Head of caudate nucleus (tissue), 42 donors: Measurements from ENCODE around the gene NEMP1.
"Not testable (repeated sequence)": the region's sequence is repeated elsewhere in the genome, so short reads cannot be mapped to it uniquely, and the experiment has no call there.

Experiments
- DNase-seq, 42 donors: peaks; one replicate each; pipeline versions ENCODE4 v3.0.0 to v3.0.0-alpha.2; 2020 to 2021; ENCODE audit warnings: mixed read lengths in 7 of 42
- intact Hi-C: fragments of 100-400 bp; cut with DNase I; formaldehyde crosslinking; loops from one replicate; pipeline ENCODE4 v1.15.0; 2022

The NEMP1 gene, protein sequence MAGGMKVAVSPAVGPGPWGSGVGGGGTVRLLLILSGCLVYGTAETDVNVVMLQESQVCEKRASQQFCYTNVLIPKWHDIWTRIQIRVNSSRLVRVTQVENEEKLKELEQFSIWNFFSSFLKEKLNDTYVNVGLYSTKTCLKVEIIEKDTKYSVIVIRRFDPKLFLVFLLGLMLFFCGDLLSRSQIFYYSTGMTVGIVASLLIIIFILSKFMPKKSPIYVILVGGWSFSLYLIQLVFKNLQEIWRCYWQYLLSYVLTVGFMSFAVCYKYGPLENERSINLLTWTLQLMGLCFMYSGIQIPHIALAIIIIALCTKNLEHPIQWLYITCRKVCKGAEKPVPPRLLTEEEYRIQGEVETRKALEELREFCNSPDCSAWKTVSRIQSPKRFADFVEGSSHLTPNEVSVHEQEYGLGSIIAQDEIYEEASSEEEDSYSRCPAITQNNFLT

DNA sequence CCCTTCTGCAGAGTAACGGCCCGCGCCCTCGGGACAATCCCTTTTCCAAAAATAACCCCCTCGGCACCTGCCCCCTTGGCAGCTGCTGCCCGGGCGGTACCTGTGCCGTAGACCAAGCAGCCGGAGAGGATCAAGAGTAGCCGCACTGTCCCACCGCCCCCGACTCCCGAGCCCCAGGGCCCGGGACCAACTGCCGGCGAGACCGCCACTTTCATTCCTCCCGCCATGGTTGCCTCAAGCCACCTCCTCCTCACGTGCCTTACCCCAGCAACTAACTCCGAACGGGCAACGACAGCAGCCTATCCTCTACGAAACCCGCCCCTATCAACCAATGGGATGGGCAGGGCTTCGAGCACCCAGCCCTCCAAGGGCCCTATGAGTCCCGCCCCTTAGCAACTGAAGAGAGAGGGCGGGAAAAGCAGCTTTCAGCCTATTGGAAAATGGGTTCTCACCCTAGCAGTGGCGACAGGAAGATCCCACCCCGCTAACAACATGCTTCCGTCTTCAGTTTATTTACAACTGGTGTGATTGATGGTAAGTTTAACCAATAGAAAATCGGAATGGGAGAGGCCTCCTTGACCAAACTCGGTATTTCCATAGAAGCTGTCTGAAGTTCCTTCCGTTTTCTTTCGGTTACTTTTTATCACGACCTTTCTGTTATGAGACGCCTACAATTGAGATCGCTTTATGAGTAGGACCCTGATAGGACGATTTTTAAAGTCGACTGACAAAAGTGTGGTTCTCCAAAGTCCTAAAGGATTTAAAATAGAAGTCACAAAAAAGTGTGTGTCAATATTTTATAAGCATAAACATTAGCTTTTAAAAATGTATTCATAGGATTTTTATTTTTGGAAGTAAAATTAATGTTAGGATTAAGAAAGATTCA, at the start of gene NEMP1:
Gene NEMP1, minus strand, starts transcription at position 273 of the 886 bp plus-strand sequence. Its CDS starts 46 bp downstream, at position 227.
- intact Hi-C loops: no loop called here
- peak; percentile 93 to 100 (median 99) for DNase-seq

DNA sequence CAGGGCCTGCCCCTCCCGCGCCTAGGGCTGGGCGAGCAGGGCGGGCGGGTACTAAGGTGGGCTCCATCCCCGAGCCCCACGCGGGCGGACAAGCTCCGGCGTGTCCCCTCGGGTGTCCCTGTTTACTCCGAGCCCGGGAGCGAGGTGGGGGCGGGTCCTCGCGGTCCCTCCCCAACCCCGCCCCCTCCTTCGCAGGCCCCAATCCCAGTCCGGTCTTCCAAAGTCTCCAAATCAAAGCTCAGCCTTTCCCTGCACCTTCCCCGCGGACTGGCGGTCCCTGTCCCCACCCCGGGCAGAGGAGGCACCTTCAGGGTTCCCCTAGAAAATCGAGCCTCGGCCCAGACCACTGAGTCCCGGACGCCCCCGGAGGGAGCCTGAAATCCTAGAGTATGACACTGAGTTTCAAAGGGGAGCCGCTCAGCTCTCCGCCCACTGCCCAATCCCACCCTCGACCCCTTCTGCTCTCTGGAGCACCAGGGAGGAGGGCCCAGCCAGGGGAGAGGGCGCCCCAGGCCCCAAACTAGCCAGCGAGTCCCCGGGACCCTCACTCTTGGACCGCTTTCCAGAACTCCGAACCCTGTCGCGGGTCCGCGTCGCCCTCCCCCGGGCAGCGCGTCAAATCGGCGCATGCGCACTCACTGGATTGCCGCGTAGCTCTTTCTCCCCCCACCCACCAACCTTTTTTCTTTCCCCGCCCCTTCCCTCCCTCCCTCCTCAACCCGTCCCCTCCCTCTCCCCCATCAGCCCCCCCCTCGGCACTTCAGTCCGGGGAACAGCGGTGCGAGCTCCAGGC, 49.3 kb upstream of the NEMP1 start, which contains the start of gene LRP1:
Gene LRP1, plus strand, starts transcription at position 758 of the 793 bp plus-strand sequence. CDS start 482 bp downstream, outside the sequence.
- peak; percentile 55 to 94 (median 85) for DNase-seq
- intact Hi-C loops: loop anchor here (5.0 kb wide), 1 partner anchor 54 kb away; no protein-coding TSS in a partner anchor

DNA sequence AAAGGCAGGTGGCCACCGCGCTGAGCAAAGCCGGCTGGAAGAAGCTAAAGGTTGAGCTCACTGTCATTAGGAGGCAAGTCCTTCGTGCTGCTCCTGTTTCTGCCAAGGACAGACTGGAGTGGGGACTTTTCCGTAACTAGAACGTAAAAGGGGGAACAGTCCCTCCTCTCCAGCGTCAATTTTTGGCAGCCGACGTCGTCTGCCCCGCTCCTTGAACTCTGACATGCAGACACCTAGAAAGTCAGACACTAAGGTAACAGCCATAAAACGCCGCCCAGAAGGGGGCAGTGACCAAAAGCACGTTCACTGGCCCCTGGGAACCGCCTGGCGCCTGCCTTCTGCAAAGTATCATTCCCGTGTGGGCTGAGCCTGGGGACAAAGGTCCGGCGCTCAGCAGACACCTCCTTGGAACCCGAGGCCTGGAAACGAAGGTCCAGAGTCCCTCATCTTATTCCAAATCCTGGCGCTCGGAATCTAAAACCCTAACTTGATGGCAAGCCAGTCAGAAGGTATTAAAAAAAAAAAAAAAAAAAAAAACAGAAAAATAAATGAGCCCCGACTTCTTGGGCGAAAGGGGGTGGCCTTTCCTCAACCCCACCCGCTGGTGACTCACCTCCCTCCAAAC, 48.6 kb upstream of the NEMP1 start:
- DNase-seq: peak in 40 of 42 donors; percentile 28 to 85 (median 58)
- intact Hi-C loops: loop anchor here (5.0 kb wide), 1 partner anchor 55 kb away; no protein-coding TSS in a partner anchor

DNA sequence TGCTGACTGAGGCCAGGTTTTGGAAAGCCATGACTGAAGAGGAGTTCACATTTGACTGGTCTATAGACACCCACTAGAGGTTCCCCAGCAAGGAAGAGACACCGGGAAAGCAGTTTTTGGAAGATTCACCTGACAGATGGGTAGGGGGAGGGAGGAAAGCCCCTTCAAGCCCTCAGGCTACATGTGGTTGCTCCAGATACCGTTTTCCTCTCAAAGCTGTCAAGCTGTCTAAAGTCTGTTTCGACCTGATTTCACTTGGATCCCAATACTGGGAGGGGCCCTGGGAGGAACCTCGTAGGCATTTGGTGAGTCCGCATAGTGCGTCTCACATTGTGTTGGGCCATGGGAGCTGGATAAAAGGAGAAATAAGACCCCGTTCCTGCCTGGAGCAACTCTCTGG, 48.0 kb upstream of the NEMP1 start:
- DNase-seq: no peak
- intact Hi-C loops: loop anchor here (5.0 kb wide), 1 partner anchor 56 kb away; no protein-coding TSS in a partner anchor

DNA sequence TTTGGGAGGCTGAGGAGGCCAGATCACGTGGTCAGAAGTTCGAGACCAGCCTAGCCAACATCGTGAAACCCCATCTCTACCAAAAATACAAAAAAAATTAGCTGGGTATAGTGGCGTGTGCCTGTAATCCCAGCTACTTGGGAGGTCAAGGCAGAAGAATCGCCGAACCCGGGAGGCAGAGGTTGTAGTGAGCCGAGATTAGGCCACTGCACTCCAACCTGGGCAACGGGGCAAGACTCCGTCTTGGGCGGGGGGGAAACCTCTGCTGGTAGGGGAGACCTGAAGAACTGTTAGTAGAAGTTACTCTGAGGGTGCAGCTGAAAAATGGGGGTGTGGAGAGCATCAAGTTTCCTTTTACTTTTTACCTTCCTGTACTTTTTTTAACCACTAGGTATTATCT, 47.5 kb upstream of the NEMP1 start:
- intact Hi-C loops: loop anchor here (5.0 kb wide), 1 partner anchor 56 kb away; no protein-coding TSS in a partner anchor

DNA sequence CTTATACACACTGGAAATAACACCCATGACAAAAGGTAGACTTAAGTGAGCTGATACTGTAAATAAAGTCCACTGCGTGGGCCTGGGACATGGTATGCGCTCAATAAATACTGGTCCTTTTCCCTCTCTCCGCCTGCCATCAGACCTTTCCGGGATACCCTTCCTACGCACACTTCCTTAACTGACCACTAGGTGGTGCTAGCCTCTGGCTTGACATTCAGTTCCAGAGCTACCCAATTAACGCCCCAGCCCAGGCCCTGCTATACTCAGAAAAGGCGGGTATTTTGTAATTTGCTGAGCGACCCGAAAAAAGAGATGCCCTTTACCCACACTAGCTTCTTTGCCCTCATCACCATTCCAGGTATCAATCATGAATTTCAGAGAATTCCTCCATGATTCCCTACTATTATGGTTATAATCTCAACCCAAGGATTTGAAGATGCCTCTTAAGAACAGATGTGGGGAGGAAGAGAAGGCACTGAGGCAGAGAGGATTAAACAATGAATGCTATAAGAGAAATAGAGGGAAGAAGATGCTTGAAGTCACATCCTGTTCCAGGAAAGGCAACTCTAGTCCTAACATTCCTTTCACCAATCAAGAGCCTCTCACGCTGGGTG, 45.8 kb upstream of the NEMP1 start:
- peak in 41 of 42 donors; percentile 46 to 96 (median 84) for DNase-seq

More for the DNA sequence above, 47.5 kb upstream of the NEMP1 start:
- DNase-seq: no peak

DNA sequence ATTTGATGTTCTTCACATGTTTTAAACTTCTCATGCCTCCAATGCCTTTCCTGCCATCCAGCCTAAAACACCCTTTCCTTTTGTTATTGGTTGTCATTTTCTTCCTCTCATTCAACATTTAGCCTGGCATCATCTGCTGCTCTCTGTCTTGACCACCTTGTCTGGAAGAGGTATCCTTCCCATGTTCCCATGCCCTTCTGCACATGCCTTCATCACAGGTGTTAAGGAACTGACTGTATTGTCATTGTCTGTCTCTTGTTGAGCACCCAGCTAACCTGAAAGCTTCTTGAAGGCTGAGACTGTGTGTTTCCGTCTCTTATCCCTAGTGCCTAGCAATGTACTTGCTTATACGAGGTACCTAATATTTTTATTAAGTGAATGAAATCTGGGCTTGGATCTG, 45.2 kb upstream of the NEMP1 start:
- no peak for DNase-seq
- intact Hi-C loops: no loop called here

More for the DNA sequence above, 45.8 kb upstream of the NEMP1 start:
- intact Hi-C loops: no loop called here

DNA sequence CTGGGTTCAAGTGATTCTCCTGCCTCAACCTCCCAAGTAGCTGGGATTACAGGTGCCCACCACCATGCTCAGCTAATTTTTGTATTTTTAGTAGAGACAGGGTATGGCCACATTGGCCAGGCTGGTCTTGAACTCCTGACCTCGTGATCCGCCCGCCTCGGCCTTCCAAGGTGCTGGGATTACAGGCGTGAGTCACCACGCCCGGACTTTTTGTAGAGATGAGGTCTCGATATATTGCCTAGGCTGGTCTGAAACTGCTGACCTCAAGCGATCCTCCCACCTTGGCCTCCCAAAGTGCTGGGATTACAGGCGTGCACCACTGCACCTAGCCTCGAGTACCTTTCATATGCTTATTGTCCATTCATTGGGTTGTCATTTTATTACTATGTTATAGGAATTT, 42.1 kb upstream of the NEMP1 start:
- intact Hi-C loops: not testable (repeated sequence)

DNA sequence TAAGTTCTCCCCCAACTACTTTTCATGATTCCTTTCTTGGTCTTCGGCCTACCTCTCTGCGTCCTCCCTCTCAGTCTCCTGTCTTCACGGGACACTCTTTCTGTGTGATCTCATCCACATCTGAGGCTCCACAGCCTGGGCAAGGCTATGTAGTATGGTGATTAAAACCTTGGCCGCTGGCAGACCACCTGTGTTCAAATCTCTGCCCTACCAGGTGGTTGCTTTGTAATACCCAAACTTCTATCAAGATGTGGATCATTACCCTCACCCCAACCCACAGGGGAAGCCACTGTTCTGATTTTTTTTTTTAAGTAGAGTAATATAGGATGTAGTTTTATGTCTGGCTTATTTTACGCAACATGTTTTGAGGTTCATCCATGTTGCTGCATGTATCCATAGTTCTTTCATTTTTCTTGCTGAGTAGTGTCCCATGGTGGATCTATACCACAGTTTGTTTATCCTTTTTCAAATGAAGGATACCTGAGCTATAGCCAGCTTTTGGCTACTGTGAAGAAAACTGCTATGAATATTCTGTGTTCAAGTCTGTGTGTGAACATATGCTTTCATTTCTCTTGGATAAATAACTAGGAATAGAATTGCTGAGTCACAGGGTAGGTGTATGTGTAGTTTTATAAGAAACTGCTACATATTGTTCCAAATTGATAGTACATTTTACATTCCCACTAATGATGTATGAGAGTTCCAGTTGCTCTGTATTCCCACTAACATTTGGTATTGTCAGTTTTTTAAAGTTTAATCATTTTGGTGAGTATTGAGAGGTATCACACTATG, 40.9 kb upstream of the NEMP1 start:
- DNase-seq: no peak
- intact Hi-C loops: no loop called here

More for the DNA sequence above, 42.1 kb upstream of the NEMP1 start:
- not testable (repeated sequence) for DNase-seq

DNA sequence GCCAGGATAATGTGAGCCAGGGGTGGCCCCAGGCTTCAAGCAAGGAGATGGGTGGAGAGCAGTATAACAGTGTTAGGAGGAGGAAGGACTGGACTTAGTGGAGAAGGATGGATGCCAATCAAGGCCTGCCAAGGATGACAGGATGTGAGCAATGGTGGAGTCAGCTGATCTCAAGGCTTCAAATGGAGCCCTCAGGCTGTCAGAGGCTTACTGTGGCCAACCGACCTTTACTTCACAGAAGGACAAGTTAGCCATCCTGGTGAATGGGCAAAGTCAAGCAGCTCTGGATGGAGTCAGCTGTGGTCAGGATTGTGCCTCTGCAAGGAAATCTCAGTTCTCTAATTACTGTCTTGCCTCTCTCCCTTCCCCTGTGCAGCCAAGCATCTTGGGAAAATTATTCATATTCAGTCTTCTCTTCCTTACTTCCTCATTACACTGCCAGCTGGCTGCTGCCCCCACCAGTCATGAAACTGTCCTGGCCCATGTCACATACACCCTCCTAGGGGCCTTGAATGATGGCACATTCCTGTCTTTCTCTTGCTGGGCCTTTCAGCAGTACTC, 40.2 kb upstream of the NEMP1 start:
- DNase-seq: no peak
- intact Hi-C loops: no loop called here

DNA sequence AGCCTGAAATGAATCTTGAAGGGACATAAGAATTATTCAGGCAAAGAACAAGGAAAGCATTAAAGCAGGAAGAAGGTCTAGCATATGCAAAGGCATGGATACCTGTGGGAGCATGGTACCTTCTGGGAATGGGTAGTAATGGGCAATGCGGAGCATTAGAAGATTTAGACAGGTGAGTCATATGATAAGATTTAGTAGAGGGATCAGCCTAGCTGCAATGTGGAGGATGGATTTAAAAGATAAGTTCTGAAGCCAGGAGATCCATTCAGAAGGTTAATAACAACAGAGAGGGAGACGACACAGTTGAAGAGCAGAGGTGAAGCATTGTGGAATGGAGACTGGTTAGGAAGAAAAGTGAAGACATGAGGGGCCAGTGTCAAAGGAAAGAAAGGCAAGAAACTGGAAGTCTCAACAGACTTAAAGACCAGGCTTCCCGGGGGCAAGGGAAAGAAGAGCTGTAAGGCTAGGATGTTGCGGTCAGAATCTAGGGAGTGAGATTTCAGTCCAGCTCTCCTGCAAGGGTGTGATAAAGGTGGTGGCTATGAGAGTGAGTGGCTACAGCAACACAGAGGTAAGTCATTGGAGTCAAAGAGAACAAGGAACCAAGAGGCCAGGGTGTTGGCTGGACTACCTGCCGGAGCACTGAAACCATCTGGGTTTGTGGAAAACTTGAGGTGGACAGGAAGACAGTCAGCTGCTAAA, 38.1 kb upstream of the NEMP1 start:
- no peak for DNase-seq
- intact Hi-C loops: no loop called here

DNA sequence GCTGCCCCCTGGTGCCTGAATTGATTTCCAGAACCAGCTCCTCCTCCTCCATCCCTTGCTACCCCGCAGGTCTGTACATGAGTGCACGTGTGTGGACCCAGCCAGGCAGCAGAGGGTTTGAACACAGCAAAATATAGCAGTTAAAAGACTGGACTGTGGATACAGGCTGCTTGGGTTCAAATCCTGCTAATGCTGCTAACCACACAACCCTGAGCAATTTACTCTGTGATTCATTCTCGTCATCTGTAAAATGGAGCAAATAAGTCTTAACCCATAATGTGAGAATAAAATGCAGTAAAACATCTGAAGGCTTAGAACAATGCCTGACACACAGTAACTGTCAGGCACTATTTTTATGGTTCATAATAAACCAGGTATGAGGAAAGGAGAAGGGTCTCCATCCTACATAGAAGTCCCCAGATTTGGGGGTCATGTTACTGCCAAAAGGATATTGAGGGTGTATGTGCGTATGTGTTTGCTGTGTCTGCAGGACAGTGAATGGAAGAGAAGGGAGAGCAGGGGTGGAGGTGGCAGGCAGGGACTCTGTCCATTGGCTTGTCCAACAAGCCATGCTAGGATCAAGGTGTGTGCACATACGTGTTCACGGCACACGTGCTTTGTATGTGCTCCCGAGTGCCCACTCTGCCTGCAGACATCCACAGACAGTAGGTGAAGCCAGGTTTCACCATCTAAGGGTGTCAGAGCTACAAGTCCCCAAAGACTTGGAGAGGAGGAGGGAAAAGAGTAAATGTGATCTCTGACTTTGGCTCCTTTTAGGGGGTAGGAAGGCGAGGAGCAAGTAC, 34.1 kb upstream of the NEMP1 start:
- DNase-seq: peak in 25 of 42 donors; percentile 76 to 93 (median 86)
- intact Hi-C loops: loop anchor here (2.0 kb wide), 1 partner anchor 44 kb away; no protein-coding TSS in a partner anchor

DNA sequence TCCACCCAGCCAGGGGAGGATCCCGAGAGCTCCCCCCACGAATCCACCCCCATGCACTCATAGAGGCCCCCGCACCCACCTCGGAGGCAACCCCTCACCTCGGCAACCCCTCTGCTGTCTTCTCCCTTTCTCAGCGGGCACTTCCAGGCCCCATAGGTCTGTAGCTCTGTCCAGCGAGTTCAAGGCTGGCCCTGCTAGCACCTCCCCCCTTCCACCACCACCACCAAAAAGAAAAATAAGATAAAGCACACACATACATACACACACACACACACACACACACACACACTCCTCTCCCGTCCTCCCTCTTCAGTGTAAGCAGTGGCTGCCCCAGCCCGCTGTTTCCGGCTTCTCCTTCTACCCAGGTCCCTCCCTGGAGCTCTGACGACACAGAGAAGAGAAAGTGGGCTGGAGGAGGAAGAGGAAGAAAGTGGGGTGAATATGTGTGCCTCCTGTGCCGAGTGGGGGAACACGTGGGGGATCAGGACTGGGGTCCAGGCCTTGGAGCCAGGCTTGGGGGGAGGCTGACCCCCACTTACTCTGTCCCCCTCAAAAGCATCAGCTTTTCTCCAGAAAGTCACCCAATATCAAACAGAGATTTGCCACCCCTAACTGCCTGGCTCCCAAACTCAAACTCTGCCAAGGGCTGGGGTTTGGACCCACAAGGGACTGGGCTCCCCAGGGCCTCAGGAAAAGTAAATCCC, 32.6 kb upstream of the NEMP1 start, which contains the start of gene STAT6:
Gene STAT6, minus strand, starts transcription at position 332 of the 704 bp plus-strand sequence. CDS start 3,084 bp downstream, outside the sequence.
- intact Hi-C loops: no loop called here
- peak in 40 of 42 donors; percentile 36 to 87 (median 68) for DNase-seq
